C4-2B (cell line): ENCODE data around the gene A4GALT.

Experiments
- H3K27ac ChIP-seq: fragments of 450-650 bp; 2 replicates; pipeline ENCODE4 v1.5.1; 2017
- CTCF ChIP-seq: fragments of 450-650 bp; conservative IDR thresholded peaks from 2 replicates; pipeline ENCODE4 v1.5.1; 2017; ENCODE audit warnings: mild to moderate bottlenecking
- ZFX ChIP-seq: fragments of 450-650 bp; IDR thresholded peaks from 2 replicates; pipeline ENCODE4 v1.6.1; 2017

Gene A4GALT

DNA sequence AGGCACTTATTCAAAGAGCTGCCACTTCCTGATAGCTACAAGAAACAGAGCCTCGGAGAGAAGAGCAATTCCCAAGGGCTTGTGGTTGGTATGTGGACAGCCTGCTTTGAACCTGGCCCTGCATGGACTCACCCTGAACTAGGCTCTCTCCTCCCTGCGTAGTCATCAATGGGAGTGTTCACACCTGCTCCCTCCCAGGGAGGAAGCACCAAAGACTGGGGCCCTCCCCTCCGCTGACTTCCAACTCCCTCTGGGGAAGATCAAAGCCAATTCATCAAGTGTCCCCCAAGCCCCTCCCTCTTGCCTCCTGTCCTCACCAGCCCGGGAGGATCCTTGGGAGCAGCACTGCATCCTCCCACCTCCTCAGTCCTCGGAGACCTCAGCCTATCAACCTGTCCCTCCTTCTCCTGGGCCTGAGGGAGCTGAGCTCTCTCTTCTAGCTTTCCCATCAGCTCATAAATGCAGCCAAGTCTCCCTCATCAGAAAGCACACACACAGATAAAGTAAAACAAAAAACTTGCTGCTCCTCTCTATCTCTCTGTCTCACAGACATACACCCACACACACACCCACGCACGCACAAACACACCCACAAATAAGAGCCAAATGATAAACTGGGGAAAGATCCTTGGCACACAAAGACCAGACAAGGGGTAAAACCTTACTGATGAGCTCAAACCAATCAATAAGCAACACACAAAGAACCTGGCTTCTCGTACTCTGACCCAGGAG lies 3.3 kb downstream of the A4GALT start:
- TF ChIP-seq ZFX (no peak), CTCF (no peak)
- H3K27ac ChIP-seq, result no peak overlapping the region

- TF ChIP-seq CTCF (no peak), ZFX (no peak)
- no peak overlapping the region for H3K27ac ChIP-seq
These were observed 4.0 kb downstream of the A4GALT start for GRCh38 chr22:42716649-42717127.

- no peak overlapping the region for H3K27ac ChIP-seq
- no peak for TF ChIP-seq ZFX
- TF ChIP-seq CTCF, result no peak
These were observed 4.4 kb downstream of the A4GALT start for GRCh38 chr22:42716221-42716620.

DNA sequence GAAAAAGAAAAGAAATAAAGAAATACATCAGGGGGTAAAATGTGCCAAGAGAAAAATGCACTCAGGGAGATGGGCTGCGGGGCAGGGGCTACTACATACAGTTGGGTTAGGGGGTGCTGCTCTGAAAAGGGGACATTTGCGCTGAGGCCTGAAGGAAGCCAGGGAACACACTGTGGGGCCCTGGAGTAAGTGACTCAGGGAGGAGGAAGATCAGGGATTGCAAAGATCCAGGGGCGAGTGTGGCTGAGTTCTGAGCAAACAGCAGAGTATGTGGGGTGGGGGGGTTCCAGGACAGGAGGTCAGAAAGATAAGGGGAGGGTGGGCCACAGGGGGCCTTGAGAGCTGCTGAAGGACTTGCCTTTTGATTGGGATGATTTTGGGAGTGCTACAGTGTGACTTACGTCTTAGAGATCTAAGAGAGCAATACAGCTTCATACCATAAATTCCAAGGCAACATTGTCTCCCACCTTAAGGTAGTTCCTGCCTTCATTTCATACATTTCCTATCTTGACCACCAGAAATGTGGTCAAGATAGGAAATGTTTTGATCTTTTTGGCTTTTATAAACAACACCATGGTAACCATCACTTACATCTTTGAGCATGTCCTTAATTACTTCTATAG lies 5.8 kb downstream of the A4GALT start:
- TF ChIP-seq CTCF, result no peak
- no peak for TF ChIP-seq ZFX
- H3K27ac ChIP-seq, result no peak overlapping the region

DNA sequence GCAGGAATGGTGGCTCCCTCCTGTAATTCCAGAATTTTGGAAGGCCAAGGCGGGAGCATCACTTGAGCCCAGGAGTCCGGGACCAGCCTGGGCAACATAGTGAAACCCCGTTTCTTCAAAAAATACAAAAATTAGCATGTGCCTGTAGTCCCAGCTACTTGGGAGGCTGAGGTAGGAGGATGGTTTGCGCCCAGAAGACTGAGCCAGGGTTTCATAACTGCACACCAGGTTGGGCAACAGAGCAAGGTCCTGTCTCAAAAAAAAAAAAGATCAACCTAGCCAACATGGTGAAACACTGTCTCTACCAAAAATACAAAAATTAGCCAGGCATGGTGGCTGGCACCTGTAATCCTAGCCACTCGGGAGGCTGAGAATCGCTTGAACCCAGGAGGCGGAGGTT lies 6.4 kb downstream of the A4GALT start:
- no peak overlapping the region for H3K27ac ChIP-seq
- TF ChIP-seq CTCF, result no peak
- no peak for TF ChIP-seq ZFX

GRCh38 chr22:42711895-42712837 lies 8.5 kb downstream of the A4GALT start:
- H3K27ac ChIP-seq, result no peak overlapping the region
- TF ChIP-seq CTCF (no peak), ZFX (no peak)
